ENCODE data around the gene STC2.

The STC2 gene

DNA sequence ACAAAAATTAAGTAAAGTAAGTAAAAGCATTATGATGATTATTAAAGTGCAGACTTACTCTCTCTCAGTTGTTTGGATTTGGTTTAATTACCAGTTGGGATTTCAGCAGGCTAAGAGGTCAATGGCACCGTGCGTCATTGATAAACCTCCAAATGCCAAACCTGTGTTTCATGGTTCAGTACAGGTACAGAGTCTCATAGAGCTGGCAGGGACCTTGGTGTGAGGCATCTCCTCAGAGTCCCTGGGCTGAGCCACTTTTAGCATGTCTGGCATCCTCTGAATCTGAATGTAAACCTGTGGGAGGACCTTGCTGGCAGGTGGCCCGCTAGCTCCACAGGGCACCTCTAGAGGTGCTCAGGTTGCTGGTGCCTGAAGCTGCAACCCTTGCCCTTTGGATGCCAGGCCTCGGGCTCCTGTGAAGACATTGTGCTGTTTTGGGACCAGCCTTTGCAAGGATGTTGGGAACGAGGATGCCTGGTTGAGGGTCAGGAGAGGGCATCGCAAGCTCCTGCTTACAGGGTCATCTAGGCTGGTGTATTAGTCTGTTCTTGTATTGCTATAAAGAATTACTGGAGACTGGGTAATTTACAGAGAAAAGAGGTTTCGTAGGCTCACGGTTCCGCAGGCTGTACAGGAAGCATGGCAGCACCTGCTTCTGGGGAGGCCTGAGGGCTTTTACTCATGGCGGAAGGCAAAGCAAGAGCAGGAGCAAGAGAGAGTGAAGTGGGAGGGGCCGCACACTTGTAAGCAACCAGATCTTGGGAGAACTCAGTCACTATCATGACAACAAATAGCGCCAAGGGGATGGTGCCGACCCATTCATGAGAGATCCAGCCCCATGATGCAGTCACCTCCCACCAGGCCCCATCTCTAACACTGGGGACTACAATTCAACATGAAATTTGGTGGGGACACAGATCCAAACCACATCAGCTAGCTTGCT lies 14.9 kb upstream of the STC2 start:
- H3K4me3 ChIP-seq (ENCODE audit: low read depth, low read length), result no peak overlapping the region
- DNase-seq (ENCODE audit: low read depth), result no peak
- TF ChIP-seq, protein P1, sequence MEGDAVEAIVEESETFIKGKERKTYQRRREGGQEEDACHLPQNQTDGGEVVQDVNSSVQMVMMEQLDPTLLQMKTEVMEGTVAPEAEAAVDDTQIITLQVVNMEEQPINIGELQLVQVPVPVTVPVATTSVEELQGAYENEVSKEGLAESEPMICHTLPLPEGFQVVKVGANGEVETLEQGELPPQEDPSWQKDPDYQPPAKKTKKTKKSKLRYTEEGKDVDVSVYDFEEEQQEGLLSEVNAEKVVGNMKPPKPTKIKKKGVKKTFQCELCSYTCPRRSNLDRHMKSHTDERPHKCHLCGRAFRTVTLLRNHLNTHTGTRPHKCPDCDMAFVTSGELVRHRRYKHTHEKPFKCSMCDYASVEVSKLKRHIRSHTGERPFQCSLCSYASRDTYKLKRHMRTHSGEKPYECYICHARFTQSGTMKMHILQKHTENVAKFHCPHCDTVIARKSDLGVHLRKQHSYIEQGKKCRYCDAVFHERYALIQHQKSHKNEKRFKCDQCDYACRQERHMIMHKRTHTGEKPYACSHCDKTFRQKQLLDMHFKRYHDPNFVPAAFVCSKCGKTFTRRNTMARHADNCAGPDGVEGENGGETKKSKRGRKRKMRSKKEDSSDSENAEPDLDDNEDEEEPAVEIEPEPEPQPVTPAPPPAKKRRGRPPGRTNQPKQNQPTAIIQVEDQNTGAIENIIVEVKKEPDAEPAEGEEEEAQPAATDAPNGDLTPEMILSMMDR (conservative IDR thresholded peaks at IDR 0.05; ENCODE audit: low read depth, low read length), result no peak

DNA sequence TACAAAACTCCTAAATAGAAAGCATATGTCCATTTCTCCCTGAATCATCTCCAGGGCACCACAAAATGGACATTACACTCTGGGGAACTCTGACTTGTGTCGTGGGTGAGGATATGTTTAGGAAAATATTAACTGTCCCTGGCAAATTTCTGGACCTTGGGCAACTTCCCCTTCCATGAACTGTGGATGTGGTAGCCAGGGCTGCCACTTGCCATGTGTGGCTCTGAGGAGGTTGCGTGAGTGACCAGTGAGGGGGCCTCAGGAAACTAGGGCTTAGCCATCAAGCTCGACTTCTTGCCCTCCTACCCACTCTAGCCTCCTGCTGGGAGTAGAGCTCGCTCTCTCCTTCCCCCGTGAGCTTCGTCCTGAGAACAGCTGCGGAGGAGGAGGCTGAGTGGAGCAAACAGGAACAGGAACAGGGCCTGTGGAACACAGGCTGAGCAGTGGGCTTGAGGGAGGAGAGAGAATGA lies 13.8 kb upstream of the STC2 start:
- TF ChIP-seq, protein P1 (conservative IDR thresholded peaks at IDR 0.05; ENCODE audit: low read depth, low read length), result no peak
- H3K4me3 ChIP-seq (ENCODE audit: low read depth, low read length), result no peak overlapping the region
- no peak for DNase-seq (ENCODE audit: low read depth)

DNA sequence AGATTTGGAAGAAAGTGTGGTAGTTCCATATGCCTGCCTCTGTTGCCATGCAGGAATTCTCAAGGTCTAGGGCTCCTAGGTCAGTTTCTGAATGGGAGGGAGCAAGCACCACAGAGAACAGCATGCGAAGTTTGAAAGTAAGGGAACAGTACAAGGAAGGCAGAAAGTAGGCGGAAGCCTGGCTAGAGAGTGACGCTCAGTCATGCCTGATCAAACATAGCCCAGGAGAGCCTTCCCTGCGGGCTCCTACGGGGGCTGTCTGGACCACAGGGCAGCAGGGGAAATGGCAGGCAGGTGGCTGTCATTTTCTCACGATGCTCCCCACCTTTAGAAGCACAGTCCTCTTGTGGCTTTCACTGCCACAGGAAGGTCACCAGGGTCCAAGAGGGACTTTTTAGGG lies 12.8 kb upstream of the STC2 start:
- TF ChIP-seq, protein P1 (conservative IDR thresholded peaks at IDR 0.05; ENCODE audit: low read depth, low read length), result no peak
- no peak for DNase-seq (ENCODE audit: low read depth)
- H3K4me3 ChIP-seq (ENCODE audit: low read depth, low read length), result no peak overlapping the region

DNA sequence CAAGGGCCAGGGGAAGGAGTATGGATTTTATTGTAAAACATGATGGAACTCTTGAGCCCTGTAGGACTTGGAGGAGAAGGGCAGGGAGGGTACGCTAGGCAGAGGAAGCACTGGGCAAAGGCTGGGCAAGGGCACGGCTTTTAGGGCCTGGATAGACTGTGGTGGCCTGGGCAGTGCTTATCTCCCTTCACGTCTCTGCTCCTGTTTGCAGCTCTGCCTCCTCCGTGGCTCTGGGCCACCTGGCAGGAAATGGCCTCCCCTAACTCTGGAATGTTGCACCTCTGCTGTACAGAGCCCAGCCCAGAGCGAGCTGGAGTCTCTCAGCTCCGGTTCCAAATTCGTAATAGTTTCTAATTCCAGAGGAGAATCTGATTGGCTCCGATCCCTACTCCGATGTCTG lies 12.2 kb upstream of the STC2 start:
- no peak overlapping the region for H3K4me3 ChIP-seq (ENCODE audit: low read depth, low read length)
- TF ChIP-seq, protein P1 (conservative IDR thresholded peaks at IDR 0.05; ENCODE audit: low read depth, low read length), result no peak
- DNase-seq (ENCODE audit: low read depth), result no peak

DNA sequence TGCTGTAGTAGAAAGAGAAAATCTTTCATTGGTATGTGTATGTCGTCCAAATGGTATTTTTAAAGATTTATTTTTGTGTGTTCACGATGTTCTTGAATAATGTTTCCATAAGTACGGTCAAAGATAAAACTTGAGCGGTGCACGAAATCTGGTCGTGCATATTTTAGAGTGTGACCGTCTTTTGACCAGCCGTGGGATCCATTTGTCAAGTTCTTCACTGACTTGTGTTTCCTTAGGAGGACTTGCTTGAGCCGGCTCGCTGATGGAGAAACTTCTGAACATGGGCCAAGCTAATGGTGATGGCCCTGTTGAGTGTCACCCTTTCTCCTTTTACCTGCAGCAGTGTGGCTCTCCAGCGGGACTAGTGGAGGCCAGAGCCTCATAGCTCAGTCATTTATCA lies 11.1 kb upstream of the STC2 start:
- TF ChIP-seq, protein P1 (conservative IDR thresholded peaks at IDR 0.05; ENCODE audit: low read depth, low read length), result no peak
- DNase-seq (ENCODE audit: low read depth), result no peak
- no peak overlapping the region for H3K4me3 ChIP-seq (ENCODE audit: low read depth, low read length)

DNA sequence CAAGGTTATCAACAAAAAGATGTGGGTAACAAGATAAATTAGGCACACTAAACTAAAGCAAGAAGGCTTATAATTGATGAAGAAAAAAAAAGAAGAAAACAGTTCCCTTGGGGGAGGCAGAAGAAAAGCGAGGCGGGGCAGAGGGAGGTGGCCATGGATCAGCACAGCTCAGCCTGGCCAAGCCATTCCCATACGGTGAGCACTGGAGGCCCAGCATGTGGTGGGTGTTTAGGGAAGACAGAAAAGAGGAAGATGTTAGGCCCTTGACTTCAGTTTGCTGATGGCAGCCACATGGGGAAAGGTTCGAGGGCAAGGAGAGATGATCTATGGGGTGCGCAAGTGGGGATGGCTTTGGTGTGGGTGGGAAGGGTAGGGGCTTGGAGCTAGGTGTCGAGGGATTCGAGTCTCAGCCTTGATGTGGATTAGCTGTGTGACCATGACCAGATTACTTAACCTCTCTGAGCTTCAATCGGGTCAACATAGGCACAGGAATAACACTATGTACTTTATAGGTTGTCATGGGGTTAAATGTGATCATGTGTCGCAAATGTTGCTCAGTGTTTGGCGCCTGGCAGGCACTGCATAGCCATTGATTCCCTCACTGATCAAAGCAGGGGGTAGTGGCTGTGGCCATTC lies 10.3 kb upstream of the STC2 start:
- H3K4me3 ChIP-seq (ENCODE audit: low read depth, low read length), result no peak overlapping the region
- TF ChIP-seq, protein P1 (conservative IDR thresholded peaks at IDR 0.05; ENCODE audit: low read depth, low read length), result no peak
- no peak for DNase-seq (ENCODE audit: low read depth)

Data from choroid plexus epithelial cell (primary cell).